GM18519 (cell line): ENCODE measurements around the gene ZBTB16.

Source experiments
- ATAC-seq: cut with Tn5 transposase; IDR thresholded peaks from one replicate; pipeline ENCODE4 v1.9.1; 2021; ENCODE audit warnings: mild to moderate bottlenecking, moderate library complexity; ENCODE audit not compliant: unreplicated experiment, low FRiP score

The ZBTB16 gene

DNA sequence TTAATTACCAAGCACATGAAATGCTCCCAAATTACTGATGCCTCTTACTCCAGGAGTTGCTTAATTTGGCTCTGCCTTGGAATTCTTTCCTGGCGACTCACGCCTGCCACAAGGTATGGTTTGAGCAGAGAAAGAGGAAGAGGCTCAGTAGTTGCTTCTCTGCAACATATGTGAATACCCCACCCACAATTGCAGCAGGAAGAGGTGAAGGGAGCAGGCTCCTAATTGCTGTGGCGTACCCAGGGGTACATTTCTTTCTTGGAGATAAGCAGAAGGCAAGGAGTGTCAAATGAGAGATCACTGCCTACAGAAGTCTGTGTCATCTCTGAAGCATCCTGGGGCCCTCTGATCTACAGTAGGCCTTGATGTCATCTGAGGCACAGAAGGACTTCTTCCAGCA is 226.1 kb downstream of the ZBTB16 start:
- ATAC-seq, result no peak

GRCh38 chr11:114286229-114286628 is 226.7 kb downstream of the ZBTB16 start:
- ATAC-seq, result no peak

GRCh38 chr11:114287154-114287553 is 227.6 kb downstream of the ZBTB16 start:
- no peak for ATAC-seq

GRCh38 chr11:114288136-114288535 is 228.6 kb downstream of the ZBTB16 start:
- no peak for ATAC-seq

GRCh38 chr11:114289779-114290178 is 230.3 kb downstream of the ZBTB16 start:
- ATAC-seq, result no peak

DNA sequence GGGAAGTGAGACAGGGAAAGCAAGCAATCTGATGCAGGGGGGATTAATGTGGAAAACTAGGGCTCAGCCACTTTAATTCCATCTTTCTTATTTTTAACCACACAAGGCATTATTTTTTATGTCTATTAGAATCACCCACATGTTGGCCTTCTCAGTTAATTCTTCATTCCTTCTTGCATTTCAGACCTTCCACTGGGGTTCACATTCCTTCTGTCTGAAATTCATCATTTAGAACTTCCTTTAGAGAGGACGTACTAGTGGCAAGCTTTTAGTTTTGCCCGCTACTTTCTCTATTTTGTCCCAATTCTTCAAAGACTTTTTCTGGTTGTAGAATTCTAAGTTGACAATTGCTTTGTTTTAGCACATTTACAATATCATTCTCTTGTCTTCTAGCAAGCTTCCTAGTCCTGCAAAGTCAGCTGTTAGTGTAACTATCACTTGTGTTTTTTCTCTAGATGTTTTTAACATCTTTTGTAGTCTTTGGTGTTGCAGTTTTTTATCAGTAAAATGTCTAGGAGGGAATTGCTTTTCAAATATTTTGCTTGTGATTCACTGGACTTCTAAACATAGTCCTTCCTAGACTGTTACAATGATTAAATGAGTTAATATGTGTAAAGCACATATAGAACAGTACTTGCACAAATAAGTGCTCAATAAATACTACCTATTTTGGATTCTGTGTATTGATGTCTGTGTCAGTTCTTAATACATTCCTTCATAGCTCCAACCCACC is 231.2 kb downstream of the ZBTB16 start:
- ATAC-seq, result no peak

- ATAC-seq, result no peak
Observed at GRCh38 chr11:114291381-114291780, 231.9 kb downstream of the ZBTB16 start.

DNA sequence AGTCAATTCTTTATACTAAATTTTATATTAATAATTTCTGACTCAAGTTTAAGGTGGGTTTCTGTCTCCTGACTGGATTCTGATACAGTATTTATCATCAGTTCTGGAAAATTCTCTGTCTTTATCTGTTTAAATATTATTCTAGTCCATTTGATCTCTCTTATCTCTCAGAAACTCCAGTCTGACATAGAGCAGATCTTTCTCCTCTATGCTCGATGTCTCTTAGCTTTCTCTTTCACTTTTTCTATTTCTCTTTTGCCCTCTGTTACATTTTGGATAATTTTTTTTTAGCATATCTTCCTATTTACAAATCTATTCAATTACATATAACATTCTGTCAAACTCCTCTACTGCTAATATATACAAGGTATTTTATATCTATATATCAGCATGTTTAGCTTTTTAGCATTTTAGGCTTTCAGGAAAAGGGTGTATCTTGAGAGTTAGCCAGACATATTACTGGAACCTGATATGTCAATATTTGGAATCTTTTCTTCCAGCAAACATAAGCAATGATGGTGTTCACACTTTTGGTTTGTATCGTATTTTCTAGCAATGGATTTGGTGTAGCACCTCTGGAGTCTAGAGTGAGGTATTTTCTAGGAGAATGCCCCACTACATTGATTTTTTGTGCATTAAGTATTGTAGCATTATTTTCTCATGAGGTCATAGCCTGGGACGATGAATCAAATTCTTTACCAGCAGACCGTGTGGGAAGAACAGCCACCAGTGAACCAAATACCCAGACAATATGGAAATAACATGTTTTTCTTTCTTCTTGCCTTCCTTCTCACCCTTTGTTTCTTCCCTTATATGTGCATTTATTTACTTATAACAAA is 232.6 kb downstream of the ZBTB16 start:
- no peak for ATAC-seq

- ATAC-seq, result no peak
Observed at GRCh38 chr11:114293201-114293711, 233.7 kb downstream of the ZBTB16 start.

GRCh38 chr11:114295676-114296604 is 236.4 kb downstream of the ZBTB16 start, which contains the start of gene NNMT:
NNMT (plus strand) TSS chr11:114296399; CDS start chr11:114296557, 158 bp downstream.
- ATAC-seq, result no peak

DNA sequence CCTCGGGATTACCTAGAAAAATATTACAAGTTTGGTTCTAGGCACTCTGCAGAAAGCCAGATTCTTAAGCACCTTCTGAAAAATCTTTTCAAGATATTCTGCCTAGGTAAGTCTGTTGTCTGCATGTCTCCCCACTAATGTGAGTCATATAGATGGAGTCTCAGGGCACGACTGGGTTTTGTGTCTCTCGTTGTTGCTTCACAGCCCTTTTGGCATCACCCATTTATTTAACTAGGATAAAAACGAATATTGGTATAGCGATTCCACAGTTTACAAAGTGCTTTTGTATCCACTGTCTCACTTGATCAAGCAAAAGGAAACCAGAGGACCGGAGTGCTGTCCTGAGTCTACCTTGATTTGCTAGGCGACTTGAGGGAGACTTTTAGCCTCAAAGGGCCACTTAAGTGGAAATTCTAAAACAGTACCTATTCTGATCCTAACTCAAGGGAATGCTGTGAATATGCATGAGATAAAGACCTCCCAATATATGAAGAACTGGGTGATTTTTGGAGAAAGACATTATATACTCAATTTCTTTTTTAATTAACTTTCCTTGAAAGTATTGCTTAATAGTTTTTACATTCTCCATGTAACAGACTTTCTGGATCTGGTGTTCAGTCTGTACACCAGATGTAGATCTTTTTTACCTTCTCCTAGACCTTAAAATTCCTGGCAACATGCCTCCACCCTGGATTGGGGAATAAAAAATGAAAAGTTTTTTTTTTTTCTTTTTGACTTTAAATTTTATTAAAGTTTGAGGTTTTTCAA is 237.3 kb downstream of the ZBTB16 start:
- no peak for ATAC-seq

GRCh38 chr11:114297806-114298709 is 238.5 kb downstream of the ZBTB16 start:
- ATAC-seq, result no peak

DNA sequence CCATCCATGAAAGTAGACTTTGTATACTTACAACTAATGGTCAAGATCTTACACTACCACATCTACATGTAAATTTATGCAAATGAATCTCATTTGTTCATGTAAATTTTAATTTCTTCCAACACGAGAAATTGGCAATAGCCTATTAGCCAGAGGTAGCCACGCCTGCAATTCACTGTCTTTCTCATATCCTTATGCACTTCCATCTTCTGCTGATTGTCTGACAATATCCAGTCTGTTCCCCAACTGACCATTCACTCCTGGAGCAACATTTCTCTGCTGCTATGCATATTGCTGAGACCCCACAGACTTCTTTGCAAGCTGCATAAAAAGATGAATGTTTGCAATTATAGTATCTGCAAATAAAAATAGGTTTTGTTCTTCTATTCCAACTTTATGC is 239.2 kb downstream of the ZBTB16 start:
- no peak for ATAC-seq
